ENCODE measurements around the gene NTM.

GRCh38 chr11:131601586-131601985 is 231.2 kb downstream of the NTM start:
- TF ChIP-seq CTCF (IDR thresholded peaks at IDR 0.05) (no peak), POLR2A (IDR thresholded peaks at IDR 0.05) (no peak)
